Suprapubic skin (tissue), 4 donors: ENCODE results near the gene C7. TPM values are rescaled to one million over a fixed set of nuclear protein-coding genes. Genes with fewer than 3 reads are reported as not detected.

Experiments
- DNase-seq, 2 donors: peaks; one replicate each; pipeline ENCODE4 v3.0.0-alpha.2; 2019; ENCODE audit warnings: low spot score in 2 of 2
- H3K27ac ChIP-seq: fragments of 200-600 bp; sonication (generic); one replicate; pipeline ENCODE4 v1.5.1; 2019
- H3K27me3 ChIP-seq: fragments of 200-600 bp; sonication (generic); one replicate; pipeline ENCODE4 v1.5.1; 2019
- H3K36me3 ChIP-seq: fragments of 200-600 bp; sonication (generic); one replicate; pipeline ENCODE4 v1.5.1; 2019
- H3K4me1 ChIP-seq: fragments of 200-600 bp; sonication (generic); one replicate; pipeline ENCODE4 v1.5.1; 2019
- H3K4me3 ChIP-seq: fragments of 200-600 bp; sonication (generic); one replicate; pipeline ENCODE4 v1.5.1; 2019; ENCODE audit warnings: mild to moderate bottlenecking
- H3K9me3 ChIP-seq: fragments of 200-600 bp; sonication (generic); one replicate; pipeline ENCODE4 v1.5.1; 2019
- EP300 ChIP-seq: sonication (generic); formaldehyde crosslinking; IDR thresholded peaks from one replicate; pipeline ENCODE4 v1.6.1; 2017; ENCODE audit warnings: antibody characterized with exemption
- POLR2A ChIP-seq, 2 donors: fragments of 450-650 bp; IDR thresholded peaks; one replicate each; pipeline ENCODE4 v1.6.1; 2017; ENCODE audit warnings: antibody characterized with exemption in 2 of 2, mild to moderate bottlenecking in 2 of 2, moderate library complexity in 2 of 2
- POLR2AphosphoS5 ChIP-seq, 3 donors: sonication (generic); formaldehyde crosslinking; IDR thresholded peaks; one replicate each; pipeline ENCODE4 v1.6.1; 2017; ENCODE audit warnings: antibody characterized with exemption in 3 of 3
- WGBS: methylation state at CpG from one replicate; pipeline ENCODE4 v1.1.5; 2018; 5-methylcytosine and 5-hydroxymethylcytosine counted together
- total RNA-seq, 4 donors: library from RNA; depleted of rRNA; stranded (reverse); fragments of >200 nt; gene quantifications; one replicate each; pipeline ENCODE4 v1.1.0, GENCODE V29; 2016
- TF ChIP-seq, protein P1 (sequence below), 2 donors: fragments of 200-600 bp in 1 of 2; fragments of 450-650 bp in 1 of 2; sonication (generic) in 1 of 2; IDR thresholded peaks; one replicate each; pipeline ENCODE4 v1.5.1; 2016 to 2019; ENCODE audit warnings: antibody characterized with exemption in 2 of 2, mild to moderate bottlenecking in 1 of 2, moderate library complexity in 1 of 2

The C7 gene
- total RNA-seq, 4 donors from 2014 or later: 9.2 to 45.6 (median 15.7) TPM

DNA sequence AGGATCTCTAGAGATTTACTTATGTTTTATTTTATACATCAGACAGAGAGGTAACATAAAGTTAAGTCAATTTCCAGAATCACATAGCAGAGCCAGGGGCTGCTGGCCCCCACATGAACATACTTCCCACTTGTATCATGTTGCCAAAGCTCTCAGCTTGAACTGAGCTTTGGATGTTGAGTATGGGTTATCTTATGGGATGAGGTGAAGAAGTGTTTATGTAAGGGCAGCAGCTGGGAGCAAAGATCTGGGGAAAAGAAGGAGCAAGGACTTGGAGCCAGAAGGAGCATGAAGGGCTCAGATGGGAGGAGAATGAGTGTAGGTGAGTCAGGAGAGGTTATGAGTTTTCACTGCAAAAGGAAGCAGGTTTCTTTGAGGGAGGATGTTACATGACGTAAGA lies 89.8 kb downstream of the C7 start:
- H3K9me3 ChIP-seq: no peaks in the 10 kb centered on the region
- no peak overlapping the region for H3K27ac ChIP-seq
- no peaks in the 10 kb centered on the region for H3K27me3 ChIP-seq
- H3K36me3 ChIP-seq: no peaks in the 10 kb centered on the region
- H3K4me3 ChIP-seq: no peak overlapping the region
- TF ChIP-seq EP300 (no peak), POLR2A (IDR thresholded peaks at IDR 0.05) (no peak), POLR2AphosphoS5 (IDR thresholded peaks at IDR 0.05) (no peak)
- TF ChIP-seq, protein P1, sequence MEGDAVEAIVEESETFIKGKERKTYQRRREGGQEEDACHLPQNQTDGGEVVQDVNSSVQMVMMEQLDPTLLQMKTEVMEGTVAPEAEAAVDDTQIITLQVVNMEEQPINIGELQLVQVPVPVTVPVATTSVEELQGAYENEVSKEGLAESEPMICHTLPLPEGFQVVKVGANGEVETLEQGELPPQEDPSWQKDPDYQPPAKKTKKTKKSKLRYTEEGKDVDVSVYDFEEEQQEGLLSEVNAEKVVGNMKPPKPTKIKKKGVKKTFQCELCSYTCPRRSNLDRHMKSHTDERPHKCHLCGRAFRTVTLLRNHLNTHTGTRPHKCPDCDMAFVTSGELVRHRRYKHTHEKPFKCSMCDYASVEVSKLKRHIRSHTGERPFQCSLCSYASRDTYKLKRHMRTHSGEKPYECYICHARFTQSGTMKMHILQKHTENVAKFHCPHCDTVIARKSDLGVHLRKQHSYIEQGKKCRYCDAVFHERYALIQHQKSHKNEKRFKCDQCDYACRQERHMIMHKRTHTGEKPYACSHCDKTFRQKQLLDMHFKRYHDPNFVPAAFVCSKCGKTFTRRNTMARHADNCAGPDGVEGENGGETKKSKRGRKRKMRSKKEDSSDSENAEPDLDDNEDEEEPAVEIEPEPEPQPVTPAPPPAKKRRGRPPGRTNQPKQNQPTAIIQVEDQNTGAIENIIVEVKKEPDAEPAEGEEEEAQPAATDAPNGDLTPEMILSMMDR (IDR thresholded peaks at IDR 0.05): no peak
- DNase-seq: no peak
- H3K4me1 ChIP-seq: no peaks in the 10 kb centered on the region
- WGBS: 91% methylated on average over 1 of the region's 1 CpG

DNA sequence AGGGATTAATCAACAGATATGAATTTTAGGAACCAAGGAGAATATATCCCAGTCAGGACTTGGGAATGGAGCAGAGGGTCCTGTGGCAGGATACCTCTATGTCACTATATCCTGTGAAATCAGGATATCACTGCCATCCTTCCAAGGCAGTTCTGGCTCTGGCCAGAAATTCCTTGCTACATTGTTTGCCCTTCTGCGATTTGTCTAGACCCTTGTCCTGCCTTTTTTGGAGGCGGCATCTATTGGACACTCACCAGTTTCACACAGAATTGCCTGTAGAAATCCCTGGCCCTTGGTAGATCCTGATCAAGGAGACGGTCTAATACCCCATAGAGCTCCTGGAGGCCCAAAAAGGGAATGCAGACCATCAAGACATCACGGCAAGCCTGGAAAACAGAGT lies 90.7 kb downstream of the C7 start:
- DNase-seq: no peak
- no peaks in the 10 kb centered on the region for H3K9me3 ChIP-seq
- 95% methylated on average over 4 of the region's 4 CpGs for WGBS
- no peaks in the 10 kb centered on the region for H3K36me3 ChIP-seq
- H3K27ac ChIP-seq: no peak overlapping the region
- TF ChIP-seq, protein P1 (IDR thresholded peaks at IDR 0.05): no peak
- TF ChIP-seq POLR2AphosphoS5 (IDR thresholded peaks at IDR 0.05) (no peak), POLR2A (IDR thresholded peaks at IDR 0.05) (no peak), EP300 (no peak)
- no peaks in the 10 kb centered on the region for H3K27me3 ChIP-seq
- H3K4me1 ChIP-seq: no peaks in the 10 kb centered on the region
- H3K4me3 ChIP-seq: no peak overlapping the region

DNA sequence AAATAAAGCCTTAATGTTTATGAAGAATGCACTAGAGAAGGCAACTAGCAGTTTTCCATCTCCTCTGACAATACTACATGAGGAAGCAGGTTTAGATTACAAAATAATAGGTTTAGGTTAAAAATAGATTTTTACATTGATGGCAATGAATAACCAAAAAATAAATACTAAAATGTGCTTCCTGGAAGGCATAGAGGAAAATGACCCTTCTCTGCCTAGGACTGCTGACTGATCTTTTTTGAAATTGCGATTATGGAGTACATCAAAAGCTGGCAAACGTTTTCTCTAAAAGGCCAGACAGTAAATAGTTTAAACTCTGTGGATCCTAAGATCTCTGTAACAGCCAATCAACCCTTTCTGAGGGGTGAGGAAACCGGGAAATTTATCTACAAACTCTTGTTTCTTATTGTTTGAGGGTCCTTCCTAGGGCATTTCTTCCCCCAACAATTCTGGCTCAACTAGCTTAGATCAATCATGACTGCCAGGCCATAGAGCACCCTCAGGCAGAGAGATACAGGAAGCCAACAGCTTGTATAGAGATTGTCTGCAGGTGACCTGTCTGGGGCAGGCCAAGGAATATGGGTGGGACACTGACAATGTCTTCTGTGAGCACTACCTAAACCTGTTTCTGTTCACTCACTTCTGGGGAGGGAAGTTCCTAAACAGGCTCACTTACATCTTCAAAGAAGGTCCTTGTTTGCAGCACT lies 94.5 kb downstream of the C7 start:
- no peaks in the 10 kb centered on the region for H3K36me3 ChIP-seq
- no peaks in the 10 kb centered on the region for H3K9me3 ChIP-seq
- no peak overlapping the region for H3K27ac ChIP-seq
- 62% methylated on average over 3 of the region's 3 CpGs for WGBS
- TF ChIP-seq POLR2AphosphoS5 (IDR thresholded peaks at IDR 0.05): no peak
- TF ChIP-seq, protein P1 (IDR thresholded peaks at IDR 0.05): no peak
- no peak for TF ChIP-seq EP300
- TF ChIP-seq POLR2A (IDR thresholded peaks at IDR 0.05): no peak
- DNase-seq: no peak
- no peaks in the 10 kb centered on the region for H3K27me3 ChIP-seq
- no peaks in the 10 kb centered on the region for H3K4me1 ChIP-seq
- no peak overlapping the region for H3K4me3 ChIP-seq

DNA sequence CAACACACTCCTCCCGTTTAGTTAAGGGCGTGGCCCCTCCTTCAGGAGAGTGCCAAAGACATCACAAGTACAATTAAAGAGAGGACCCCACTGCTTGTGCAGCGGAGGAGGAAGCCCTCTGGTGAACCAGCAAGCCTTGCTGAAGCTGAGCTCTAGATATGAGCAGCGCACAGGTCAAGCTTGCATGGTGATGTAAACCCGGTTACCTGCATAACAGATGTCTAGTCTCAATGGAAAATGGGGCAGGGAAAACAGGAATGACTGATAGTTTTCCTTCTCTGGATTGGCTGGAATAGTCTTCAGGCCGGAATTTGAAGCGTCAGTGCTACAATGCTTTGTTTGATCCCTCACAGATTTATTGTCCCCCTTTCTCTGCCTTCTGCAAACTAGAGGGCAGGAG lies 95.6 kb downstream of the C7 start:
- no peak for DNase-seq
- Histone ChIP-seq H3K9me3 (no peaks in the 10 kb centered on the region), H3K36me3 (no peaks in the 10 kb centered on the region), H3K27me3 (no peaks in the 10 kb centered on the region), H3K27ac (no peak overlapping the region), H3K4me1 (no peaks in the 10 kb centered on the region), H3K4me3 (no peak overlapping the region)
- 92% methylated on average over 7 of the region's 7 CpGs for WGBS
- TF ChIP-seq, protein P1 (IDR thresholded peaks at IDR 0.05): no peak
- no peak for TF ChIP-seq POLR2AphosphoS5 (IDR thresholded peaks at IDR 0.05)

DNA sequence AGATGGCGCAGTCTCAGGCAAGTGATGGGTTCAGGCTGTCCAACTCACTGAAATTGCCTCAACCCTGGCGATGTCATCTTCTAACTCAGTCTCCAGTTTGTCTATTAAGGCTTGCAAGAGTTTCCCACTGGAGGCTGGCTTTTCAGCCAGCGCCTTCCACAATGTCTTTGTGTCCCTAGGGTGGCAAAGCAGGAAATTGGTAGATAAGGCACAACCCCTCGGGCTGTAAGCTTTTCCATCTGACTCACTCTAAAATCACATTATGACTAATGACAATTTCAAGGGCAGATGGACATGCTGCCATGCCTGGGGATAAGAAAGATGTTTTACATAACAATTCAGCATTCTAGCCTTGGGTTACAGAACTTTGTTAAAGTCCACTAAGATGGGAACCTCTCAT lies 99.9 kb downstream of the C7 start:
- 69% methylated on average over 4 of the region's 4 CpGs for WGBS
- H3K27ac ChIP-seq: no peak overlapping the region
- no peaks in the 10 kb centered on the region for H3K4me1 ChIP-seq
- H3K4me3 ChIP-seq: no peak overlapping the region
- DNase-seq: no peak
- H3K9me3 ChIP-seq: no peaks in the 10 kb centered on the region
- TF ChIP-seq POLR2AphosphoS5 (IDR thresholded peaks at IDR 0.05): no peak
- TF ChIP-seq, protein P1 (IDR thresholded peaks at IDR 0.05): no peak
- no peaks in the 10 kb centered on the region for H3K36me3 ChIP-seq
- no peaks in the 10 kb centered on the region for H3K27me3 ChIP-seq
